Measurements from ENCODE around the gene H2BK1. TPM values are rescaled to one million over a fixed set of nuclear protein-coding genes. Genes with fewer than 3 reads are reported as not detected.

Gene H2BK1
- polyA plus RNA-seq, 3 donors, result not detected

GRCh38 chr7:151205730-151206129 is 4.6 kb downstream of the H2BK1 start:
- no peak overlapping the region for H3K27ac Mint-ChIP-seq
- intact Hi-C loops (cut with micrococcal nuclease), result no loop called here
- H3K9me3 Mint-ChIP-seq, result peaks cover 0 to 4% (median 0%) of the 10 kb centered on the region in 7 donors
- H3K27me3 Mint-ChIP-seq (ENCODE audit: low read depth in 3 of 3), result peaks cover 35 to 59% (median 36%) of the 10 kb centered on the region in 3 donors
- DNase-seq, result no peak
- no peaks in the 10 kb centered on the region for H3K79me2 ChIP-seq (ENCODE audit: insufficient read depth, low read length)
- no peak overlapping the region for H3K4me2 ChIP-seq (replicated peaks; ENCODE audit: extremely low read depth, low read length, poor library complexity, severe bottlenecking)
- H3K27ac ChIP-seq (ENCODE audit: low read depth in 1 of 2, low read length in 2 of 2), result no peak overlapping the region
- H3K36me3 Mint-ChIP-seq, result peaks cover 0 to 3% of the 10 kb centered on the region in 2 donors
- peaks cover 3% of the 10 kb centered on the region for H4K20me1 ChIP-seq (ENCODE audit: insufficient read depth, low read length)
- H3K4me3 Mint-ChIP-seq, result peak overlapping the region in 1 of 2 donors; percentile 33
- no peaks in the 10 kb centered on the region for H3K4me1 Mint-ChIP-seq
- H3K4me3 ChIP-seq (replicated peaks in 1 of 3; ENCODE audit: low read depth in 2 of 3, low read length in 3 of 3), result no peak overlapping the region
- H3K9me3 ChIP-seq (replicated peaks in 1 of 2; ENCODE audit: control insufficient read depth in 1 of 2, insufficient read depth in 1 of 2, low read length in 2 of 2), result no peaks in the 10 kb centered on the region
- peaks cover 3 to 11% of the 10 kb centered on the region in 2 donors for H3K27me3 ChIP-seq (ENCODE audit: control insufficient read depth in 2 of 2, insufficient read depth in 2 of 2, low read length in 2 of 2)
- no peak overlapping the region for H3K9ac ChIP-seq (ENCODE audit: insufficient read depth, low read length, poor library complexity, severe bottlenecking)
- TF ChIP-seq CTCF (IDR thresholded peaks at IDR 0.05), result no peak
- no peak overlapping the region for H2AFZ ChIP-seq (ENCODE audit: insufficient read depth, low read depth, low read length, poor library complexity, severe bottlenecking)
- no peaks in the 10 kb centered on the region for H3K4me1 ChIP-seq (ENCODE audit: control insufficient read depth in 1 of 2, insufficient read depth in 2 of 2, low read length in 2 of 2)
- no peaks in the 10 kb centered on the region for H3K36me3 ChIP-seq (replicated peaks in 1 of 2; ENCODE audit: control insufficient read depth in 1 of 2, insufficient read depth in 2 of 2, low read length in 2 of 2)
- no CpG with 5 or more reads among the region's 6 CpGs for WGBS (ENCODE audit: insufficient coverage)

DNA sequence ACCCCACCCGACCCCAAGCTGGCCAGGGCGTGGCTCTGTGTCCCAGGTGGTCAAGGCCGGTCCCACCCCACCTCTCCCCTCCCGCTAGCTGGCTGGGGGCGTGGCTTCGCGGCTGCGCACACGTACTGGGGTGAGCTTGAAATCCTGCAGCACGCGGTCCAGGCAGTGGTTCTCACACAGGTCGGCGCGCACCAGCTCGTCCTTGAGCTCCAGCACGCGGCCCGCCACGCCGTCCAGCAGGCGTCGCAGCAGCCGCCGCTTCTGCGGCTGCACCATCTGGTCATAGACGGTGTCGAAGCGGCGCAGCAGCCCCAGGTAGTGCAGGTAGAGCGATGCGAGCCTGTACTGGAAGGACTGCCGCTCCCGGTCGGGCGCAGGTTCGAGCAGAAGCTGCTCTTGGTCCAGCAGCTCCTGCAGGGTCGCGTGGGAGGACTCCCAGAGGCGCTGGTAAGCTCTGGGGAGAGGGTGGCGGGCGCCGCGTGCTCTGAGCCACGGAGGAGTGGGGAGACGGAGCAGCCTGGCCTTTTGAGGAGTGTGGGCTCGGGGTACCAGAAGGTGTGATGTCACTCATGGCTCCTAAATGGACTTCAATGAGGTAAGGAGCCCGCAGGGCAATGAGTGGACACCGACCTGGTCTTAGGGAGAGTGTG is 5.8 kb downstream of the H2BK1 start:
- no peaks in the 10 kb centered on the region for H3K4me1 Mint-ChIP-seq
- peaks cover 3 to 11% of the 10 kb centered on the region in 2 donors for H3K27me3 ChIP-seq (ENCODE audit: control insufficient read depth in 2 of 2, insufficient read depth in 2 of 2, low read length in 2 of 2)
- no peak overlapping the region for H3K4me3 ChIP-seq (replicated peaks in 1 of 3; ENCODE audit: low read depth in 2 of 3, low read length in 3 of 3)
- no peak overlapping the region for H3K4me2 ChIP-seq (replicated peaks; ENCODE audit: extremely low read depth, low read length, poor library complexity, severe bottlenecking)
- peaks cover 0 to 4% (median 0%) of the 10 kb centered on the region in 7 donors for H3K9me3 Mint-ChIP-seq
- no peak overlapping the region for H3K27ac Mint-ChIP-seq
- peaks cover 3% of the 10 kb centered on the region for H4K20me1 ChIP-seq (ENCODE audit: insufficient read depth, low read length)
- H3K36me3 ChIP-seq (replicated peaks in 1 of 2; ENCODE audit: control insufficient read depth in 1 of 2, insufficient read depth in 2 of 2, low read length in 2 of 2), result no peaks in the 10 kb centered on the region
- no peaks in the 10 kb centered on the region for H3K9me3 ChIP-seq (replicated peaks in 1 of 2; ENCODE audit: control insufficient read depth in 1 of 2, insufficient read depth in 1 of 2, low read length in 2 of 2)
- H3K79me2 ChIP-seq (ENCODE audit: insufficient read depth, low read length), result no peaks in the 10 kb centered on the region
- H3K36me3 Mint-ChIP-seq, result no peaks in the 10 kb centered on the region
- H3K4me1 ChIP-seq (ENCODE audit: control insufficient read depth in 1 of 2, insufficient read depth in 2 of 2, low read length in 2 of 2), result no peaks in the 10 kb centered on the region
- no peak for TF ChIP-seq CTCF (IDR thresholded peaks at IDR 0.05)
- intact Hi-C loops (cut with micrococcal nuclease), result no loop called here
- H2AFZ ChIP-seq (ENCODE audit: insufficient read depth, low read depth, low read length, poor library complexity, severe bottlenecking), result no peak overlapping the region
- DNase-seq, result no peak
- H3K27ac ChIP-seq (ENCODE audit: low read depth in 1 of 2, low read length in 2 of 2), result no peak overlapping the region
- H3K27me3 Mint-ChIP-seq (ENCODE audit: low read depth in 3 of 3), result peaks cover 35 to 58% (median 36%) of the 10 kb centered on the region in 3 donors
- 82% methylated on average over 46 of the region's 48 CpGs for WGBS (ENCODE audit: insufficient coverage)
- H3K4me3 Mint-ChIP-seq, result no peak overlapping the region
- no peak overlapping the region for H3K9ac ChIP-seq (ENCODE audit: insufficient read depth, low read length, poor library complexity, severe bottlenecking)

Data from CD14-positive monocyte (primary cell).